H1 (cell line): ENCODE results near the gene ERMN. TPM values are rescaled to one million over a fixed set of nuclear protein-coding genes. Genes with fewer than 3 reads are reported as not detected.

Source experiments
- CTCF ChIA-PET: fragments of 300-600 bp; sonication (Branson Sonifier 250); formaldehyde crosslinking; loops from one replicate; lab custom pipeline; 2021; ENCODE audit not compliant: partially characterized antibody; lab: Charles Lee
- POLR2A ChIA-PET: fragments of 300-600 bp; sonication (Branson Sonifier 250); formaldehyde crosslinking; loops from one replicate; lab custom pipeline; 2021; ENCODE audit warnings: inconsistent platforms; ENCODE audit not compliant: partially characterized antibody; lab: Charles Lee
- DNase-seq, 2 experiments: peaks; one replicate each; pipeline versions ENCODE4 v3.0.0 to v3.0.0-alpha.2; 2010 to 2022; ENCODE audit warnings: low spot score in 2 of 2, low read depth in 1 of 2, mixed read lengths in 1 of 2
- FAIRE-seq: peaks from 2 replicates; lab custom pipeline; 2011; peaks lifted over from hg19 to GRCh38; lab: Jason Lieb, UNC
- H2AFZ ChIP-seq: 2 replicates; pipeline ENCODE4 v1.8.1; 2012; ENCODE audit warnings: low read length, inconsistent platforms
- H2AK5ac ChIP-seq: 2 replicates; pipeline ENCODE4 v1.6.1; 2013; ENCODE audit warnings: low read depth, low read length
- H2BK120ac ChIP-seq: replicated peaks from 2 replicates; pipeline ENCODE3; 2013; ENCODE audit warnings: low read depth, low read length, inconsistent platforms
- H2BK12ac ChIP-seq: 2 replicates; pipeline ENCODE4 v1.6.1; 2013; ENCODE audit warnings: low read depth, low read length
- H2BK15ac ChIP-seq: 2 replicates; pipeline ENCODE4 v1.6.1; 2013; ENCODE audit warnings: low read length
- H2BK20ac ChIP-seq: 2 replicates; pipeline ENCODE4 v1.6.1; 2013; ENCODE audit warnings: low read length
- H2BK5ac ChIP-seq: 2 replicates; pipeline ENCODE4 v1.6.1; 2013; ENCODE audit warnings: low read depth, low read length
- H3K14ac ChIP-seq: 2 replicates; pipeline ENCODE4 v1.6.1; 2013; ENCODE audit warnings: inconsistent platforms; ENCODE audit not compliant: insufficient read length
- H3K18ac ChIP-seq: 2 replicates; pipeline ENCODE4 v1.6.1; 2013; ENCODE audit warnings: low read length; ENCODE audit errors: extremely low read depth
- H3K23ac ChIP-seq: 2 replicates; pipeline ENCODE4 v1.6.1; 2013; ENCODE audit warnings: inconsistent platforms; ENCODE audit not compliant: insufficient read length
- H3K23me2 ChIP-seq: 2 replicates; pipeline ENCODE4 v1.6.1; 2013; ENCODE audit warnings: low read depth, low read length
- H3K27ac ChIP-seq: 2 replicates; pipeline ENCODE4 v1.6.1; 2011; ENCODE audit warnings: low read depth, low read length, inconsistent platforms
- H3K27me3 ChIP-seq, 4 experiments: replicated peaks in 1 of 4; 1 replicate in 1 of 4; 2 replicates in 3 of 4; pipeline versions ENCODE4 v1.6.1 to v1.8.1; 2011 to 2013; ENCODE audit warnings: low read length in 3 of 4, mild to moderate bottlenecking in 3 of 4, inconsistent platforms in 2 of 4, mixed read lengths in 2 of 4, moderate library complexity in 1 of 4; ENCODE audit not compliant: control insufficient read depth in 3 of 4, insufficient read depth in 3 of 4; ENCODE audit errors: extremely low read depth in 1 of 4
- H3K36me3 ChIP-seq, 4 experiments: 2 replicates each; pipeline versions ENCODE4 v1.6.1 to v1.8.1; 2011 to 2013; ENCODE audit warnings: mild to moderate bottlenecking in 4 of 4, low read length in 3 of 4, moderate library complexity in 2 of 4, control low read depth in 1 of 4, inconsistent platforms in 1 of 4; ENCODE audit not compliant: insufficient read depth in 4 of 4, control insufficient read depth in 2 of 4
- H3K4ac ChIP-seq: replicated peaks from 2 replicates; pipeline ENCODE3; 2013; ENCODE audit warnings: low read length, low read depth, mixed read lengths, inconsistent platforms; ENCODE audit not compliant: insufficient read length
- H3K4me1 ChIP-seq, 4 experiments: replicated peaks in 1 of 4; 1 replicate in 1 of 4; 2 replicates in 3 of 4; pipeline versions ENCODE4 v1.6.1 to v1.8.1; 2011 to 2013; ENCODE audit warnings: low read length in 3 of 4, inconsistent platforms in 2 of 4, mixed read lengths in 1 of 4; ENCODE audit not compliant: insufficient read depth in 4 of 4, control insufficient read depth in 3 of 4
- H3K4me2 ChIP-seq, 2 experiments: 2 replicates each; pipeline versions ENCODE4 v1.6.1 to v1.8.1; 2011 to 2013; ENCODE audit warnings: low read depth in 2 of 2, low read length in 2 of 2, control low read depth in 1 of 2, inconsistent platforms in 1 of 2, mild to moderate bottlenecking in 1 of 2; ENCODE audit not compliant: insufficient read depth in 1 of 2
- H3K4me3 ChIP-seq, 4 experiments: fragments of 200-600, 300-600 bp in 1 of 4; sonication (generic), shearing (Covaris generic), sonication (Bioruptor Twin) in 1 of 4; 2 replicates each; pipeline versions ENCODE4 v1.5.1 to v1.8.1; 2011 to 2016; ENCODE audit warnings: low read length in 4 of 4, low read depth in 3 of 4, control low read depth in 2 of 4, inconsistent platforms in 2 of 4, mild to moderate bottlenecking in 2 of 4, mixed read lengths in 1 of 4, moderate library complexity in 1 of 4; ENCODE audit not compliant: insufficient read depth in 2 of 4; ENCODE audit errors: extremely low read depth in 1 of 4
- H3K56ac ChIP-seq: replicated peaks from 2 replicates; pipeline ENCODE3; 2013; ENCODE audit warnings: low read depth, mild to moderate bottlenecking, mixed read lengths, low read length, inconsistent platforms; ENCODE audit not compliant: insufficient read length
- H3K79me1 ChIP-seq: 2 replicates; pipeline ENCODE4 v1.6.1; 2013; ENCODE audit warnings: low read depth, low read length, control low read depth
- H3K79me2 ChIP-seq, 2 experiments: 2 replicates each; pipeline versions ENCODE4 v1.6.1 to v1.8.1; 2012 to 2013; ENCODE audit warnings: low read length in 2 of 2, mild to moderate bottlenecking in 2 of 2, inconsistent platforms in 1 of 2; ENCODE audit not compliant: insufficient read depth in 2 of 2, control insufficient read depth in 1 of 2
- H3K9ac ChIP-seq, 4 experiments: replicated peaks in 1 of 4; 1 replicate in 1 of 4; 2 replicates in 3 of 4; pipeline versions ENCODE4 v1.6.1 to v1.8.1; 2011 to 2013; ENCODE audit warnings: low read depth in 3 of 4, low read length in 3 of 4, control low read depth in 2 of 4, mild to moderate bottlenecking in 2 of 4, moderate library complexity in 2 of 4, inconsistent platforms in 1 of 4; ENCODE audit errors: extremely low read depth in 1 of 4
- H3K9me3 ChIP-seq, 2 experiments: 2 replicates each; pipeline versions ENCODE4 v1.6.1 to v1.8.1; 2012 to 2013; ENCODE audit warnings: mild to moderate bottlenecking in 2 of 2, moderate library complexity in 2 of 2, control low read depth in 1 of 2, inconsistent platforms in 1 of 2, low read depth in 1 of 2, low read length in 1 of 2, mixed read lengths in 1 of 2; ENCODE audit not compliant: insufficient read depth in 2 of 2
- H4K20me1 ChIP-seq, 2 experiments: replicated peaks in 1 of 2; 2 replicates each; pipeline versions ENCODE3 to v1.8.1; 2011 to 2013; ENCODE audit warnings: inconsistent platforms in 2 of 2, low read length in 2 of 2, mild to moderate bottlenecking in 1 of 2; ENCODE audit not compliant: insufficient read depth in 2 of 2, control insufficient read depth in 1 of 2
- H4K5ac ChIP-seq: 2 replicates; pipeline ENCODE4 v1.6.1; 2013; ENCODE audit warnings: low read length, low read depth, mixed read lengths, inconsistent platforms; ENCODE audit not compliant: insufficient read length
- H4K8ac ChIP-seq: 2 replicates; pipeline ENCODE4 v1.8.0; 2013; ENCODE audit warnings: mild to moderate bottlenecking, moderate library complexity, low read length, inconsistent platforms; ENCODE audit not compliant: insufficient read depth; ENCODE audit errors: extremely low read depth
- H4K91ac ChIP-seq: replicated peaks from 2 replicates; pipeline ENCODE3; 2013; ENCODE audit warnings: low read length, mixed read lengths, inconsistent platforms; ENCODE audit not compliant: insufficient read length
- POLR2AphosphoS5 ChIP-seq: IDR thresholded peaks from 2 replicates; pipeline ENCODE4 v1.6.1; 2011; ENCODE audit warnings: low read depth, low read length
- POU5F1 ChIP-seq: IDR thresholded peaks from 2 replicates; pipeline ENCODE4 v1.6.1; 2011; ENCODE audit warnings: low read depth, mild to moderate bottlenecking, low read length, moderate library complexity
- WGBS, 2 experiments: shearing (Covaris generic) in 1 of 2; methylation state at CpG; one replicate each; pipeline versions ENCODE4 v1.1.6 to v1.1.7; 2013 to 2015; ENCODE audit warnings: low lambda C conversion rate in 2 of 2, mixed read lengths in 2 of 2, inconsistent platforms in 1 of 2, low coverage in 1 of 2, missing lambda C conversion rate in 1 of 2; ENCODE audit not compliant: insufficient replicate concordance in 2 of 2, insufficient coverage in 1 of 2, insufficient read length in 1 of 2; ENCODE audit errors: extremely low coverage in 1 of 2, missing lambda C conversion rate in 1 of 2; 5-methylcytosine and 5-hydroxymethylcytosine counted together
- polyA plus RNA-seq, 7 experiments: library from polyadenylated mRNA; depleted of rRNA in 3 of 7; stranded (reverse) in 5 of 7; unstranded in 2 of 7; fragments of >200 nt in 5 of 7; fragments of 200-250 nt in 2 of 7; gene quantifications; 1 replicate in 5 of 7; 2 replicates in 1 of 7; 4 replicates in 1 of 7; pipeline versions ENCODE4 v1.2.1 to v1.2.3, GENCODE V29; 2011 to 2013; ENCODE audit warnings: missing spikeins in 2 of 7, mixed read lengths in 2 of 7
- total RNA-seq: library from RNA; stranded (reverse); fragmentation: NEBNext Ultra II Directional; extraction: Animal tissue kit (Norgen Biotek cat#: 25700); gene quantifications from 2 replicates; pipeline ENCODE4 v1.2.1, GENCODE V29; 2021

Gene ERMN
- total and polyA plus RNA-seq, 2 of the 8 experiments (the other 6 are each of a cell fraction or from before 2014, with no cell fraction given): 0.11 TPM; not detected in 1

GRCh38 chr2:157362627-157363026, 37.0 kb upstream of the ERMN start:
- no peak overlapping the region for H3K14ac ChIP-seq
- no peaks in the 10 kb centered on the region for H3K23me2 ChIP-seq
- H3K18ac ChIP-seq: no peak overlapping the region
- no peak overlapping the region for H3K4me3 ChIP-seq
- no peaks in the 10 kb centered on the region for H3K79me1 ChIP-seq
- 81% methylated on average over 2 of the region's 2 CpGs; no CpG with 5 or more reads in 1 of the 2 experiments for WGBS, 2 experiments
- H3K23ac ChIP-seq: no peak overlapping the region
- H2AFZ ChIP-seq: no peak overlapping the region
- no peak overlapping the region for H2BK120ac ChIP-seq
- no peaks in the 10 kb centered on the region for H3K4me1 ChIP-seq
- no peak overlapping the region for H2AK5ac ChIP-seq
- CTCF ChIA-PET: interaction anchor here (0.6 kb wide), 1 partner anchor 104 kb away, joined by 4 read pairs; no protein-coding TSS in a partner anchor
- FAIRE-seq (no peak), DNase-seq (no peak)
- H3K27ac ChIP-seq: no peak overlapping the region
- H3K79me2 ChIP-seq: no peaks in the 10 kb centered on the region
- no peak overlapping the region for H2BK12ac ChIP-seq
- peaks cover 10 to 12% of the 10 kb centered on the region in 2 experiments; a peak in 3 of 4 replicates for H3K9me3 ChIP-seq
- TF ChIP-seq POLR2AphosphoS5 (no peak), POU5F1 (no peak)
- TF ChIP-seq, all 59 proteins: peak for 0
- Histone ChIP-seq H4K8ac (no peak overlapping the region), H3K56ac (no peak overlapping the region), H4K91ac (no peak overlapping the region), H4K5ac (no peak overlapping the region), H2BK20ac (no peak overlapping the region), H3K9ac (no peak overlapping the region), H4K20me1 (no peaks in the 10 kb centered on the region), H2BK15ac (no peak overlapping the region), H3K4me2 (no peak overlapping the region), H3K4ac (no peak overlapping the region), H3K36me3 (no peaks in the 10 kb centered on the region), H2BK5ac (no peak overlapping the region), H3K27me3 (peaks cover 0 to 1% (median 0%) of the 10 kb centered on the region in 4 experiments; a peak in 1 of 7 replicates)
- POLR2A ChIA-PET: no interaction called here
